H1 (cell line): ENCODE measurements around the gene UNC119B. TPM values are rescaled to one million over a fixed set of nuclear protein-coding genes. Genes with fewer than 3 reads are reported as not detected.

Experiments
- CTCF ChIA-PET: fragments of 300-600 bp; sonication (Branson Sonifier 250); formaldehyde crosslinking; loops from one replicate; lab custom pipeline; 2021; ENCODE audit not compliant: partially characterized antibody; lab: Charles Lee
- POLR2A ChIA-PET: fragments of 300-600 bp; sonication (Branson Sonifier 250); formaldehyde crosslinking; loops from one replicate; lab custom pipeline; 2021; ENCODE audit warnings: inconsistent platforms; ENCODE audit not compliant: partially characterized antibody; lab: Charles Lee
- DNase-seq, 2 experiments: peaks; one replicate each; pipeline versions ENCODE4 v3.0.0 to v3.0.0-alpha.2; 2010 to 2022; ENCODE audit warnings: low spot score in 2 of 2, low read depth in 1 of 2, mixed read lengths in 1 of 2
- FAIRE-seq: peaks from 2 replicates; lab custom pipeline; 2011; peaks lifted over from hg19 to GRCh38; lab: Jason Lieb, UNC
- H2AFZ ChIP-seq: 2 replicates; pipeline ENCODE4 v1.8.1; 2012; ENCODE audit warnings: low read length, inconsistent platforms
- H2AK5ac ChIP-seq: 2 replicates; pipeline ENCODE4 v1.6.1; 2013; ENCODE audit warnings: low read depth, low read length
- H2BK120ac ChIP-seq: replicated peaks from 2 replicates; pipeline ENCODE3; 2013; ENCODE audit warnings: low read depth, low read length, inconsistent platforms
- H2BK12ac ChIP-seq: 2 replicates; pipeline ENCODE4 v1.6.1; 2013; ENCODE audit warnings: low read depth, low read length
- H2BK15ac ChIP-seq: 2 replicates; pipeline ENCODE4 v1.6.1; 2013; ENCODE audit warnings: low read length
- H2BK20ac ChIP-seq: 2 replicates; pipeline ENCODE4 v1.6.1; 2013; ENCODE audit warnings: low read length
- H2BK5ac ChIP-seq: 2 replicates; pipeline ENCODE4 v1.6.1; 2013; ENCODE audit warnings: low read depth, low read length
- H3K14ac ChIP-seq: 2 replicates; pipeline ENCODE4 v1.6.1; 2013; ENCODE audit warnings: inconsistent platforms; ENCODE audit not compliant: insufficient read length
- H3K18ac ChIP-seq: 2 replicates; pipeline ENCODE4 v1.6.1; 2013; ENCODE audit warnings: low read length; ENCODE audit errors: extremely low read depth
- H3K23ac ChIP-seq: 2 replicates; pipeline ENCODE4 v1.6.1; 2013; ENCODE audit warnings: inconsistent platforms; ENCODE audit not compliant: insufficient read length
- H3K23me2 ChIP-seq: 2 replicates; pipeline ENCODE4 v1.6.1; 2013; ENCODE audit warnings: low read depth, low read length
- H3K27ac ChIP-seq: 2 replicates; pipeline ENCODE4 v1.6.1; 2011; ENCODE audit warnings: low read depth, low read length, inconsistent platforms
- H3K27me3 ChIP-seq, 4 experiments: replicated peaks in 1 of 4; 1 replicate in 1 of 4; 2 replicates in 3 of 4; pipeline versions ENCODE4 v1.6.1 to v1.8.1; 2011 to 2013; ENCODE audit warnings: low read length in 3 of 4, mild to moderate bottlenecking in 3 of 4, inconsistent platforms in 2 of 4, mixed read lengths in 2 of 4, moderate library complexity in 1 of 4; ENCODE audit not compliant: control insufficient read depth in 3 of 4, insufficient read depth in 3 of 4; ENCODE audit errors: extremely low read depth in 1 of 4
- H3K36me3 ChIP-seq, 4 experiments: 2 replicates each; pipeline versions ENCODE4 v1.6.1 to v1.8.1; 2011 to 2013; ENCODE audit warnings: mild to moderate bottlenecking in 4 of 4, low read length in 3 of 4, moderate library complexity in 2 of 4, control low read depth in 1 of 4, inconsistent platforms in 1 of 4; ENCODE audit not compliant: insufficient read depth in 4 of 4, control insufficient read depth in 2 of 4
- H3K4ac ChIP-seq: replicated peaks from 2 replicates; pipeline ENCODE3; 2013; ENCODE audit warnings: low read length, low read depth, mixed read lengths, inconsistent platforms; ENCODE audit not compliant: insufficient read length
- H3K4me1 ChIP-seq, 4 experiments: replicated peaks in 1 of 4; 1 replicate in 1 of 4; 2 replicates in 3 of 4; pipeline versions ENCODE4 v1.6.1 to v1.8.1; 2011 to 2013; ENCODE audit warnings: low read length in 3 of 4, inconsistent platforms in 2 of 4, mixed read lengths in 1 of 4; ENCODE audit not compliant: insufficient read depth in 4 of 4, control insufficient read depth in 3 of 4
- H3K4me2 ChIP-seq, 2 experiments: 2 replicates each; pipeline versions ENCODE4 v1.6.1 to v1.8.1; 2011 to 2013; ENCODE audit warnings: low read depth in 2 of 2, low read length in 2 of 2, control low read depth in 1 of 2, inconsistent platforms in 1 of 2, mild to moderate bottlenecking in 1 of 2; ENCODE audit not compliant: insufficient read depth in 1 of 2
- H3K4me3 ChIP-seq, 4 experiments: fragments of 200-600, 300-600 bp in 1 of 4; sonication (generic), shearing (Covaris generic), sonication (Bioruptor Twin) in 1 of 4; 2 replicates each; pipeline versions ENCODE4 v1.5.1 to v1.8.1; 2011 to 2016; ENCODE audit warnings: low read length in 4 of 4, low read depth in 3 of 4, control low read depth in 2 of 4, inconsistent platforms in 2 of 4, mild to moderate bottlenecking in 2 of 4, mixed read lengths in 1 of 4, moderate library complexity in 1 of 4; ENCODE audit not compliant: insufficient read depth in 2 of 4; ENCODE audit errors: extremely low read depth in 1 of 4
- H3K56ac ChIP-seq: replicated peaks from 2 replicates; pipeline ENCODE3; 2013; ENCODE audit warnings: low read depth, mild to moderate bottlenecking, mixed read lengths, low read length, inconsistent platforms; ENCODE audit not compliant: insufficient read length
- H3K79me1 ChIP-seq: 2 replicates; pipeline ENCODE4 v1.6.1; 2013; ENCODE audit warnings: low read depth, low read length, control low read depth
- H3K79me2 ChIP-seq, 2 experiments: 2 replicates each; pipeline versions ENCODE4 v1.6.1 to v1.8.1; 2012 to 2013; ENCODE audit warnings: low read length in 2 of 2, mild to moderate bottlenecking in 2 of 2, inconsistent platforms in 1 of 2; ENCODE audit not compliant: insufficient read depth in 2 of 2, control insufficient read depth in 1 of 2
- H3K9ac ChIP-seq, 4 experiments: replicated peaks in 1 of 4; 1 replicate in 1 of 4; 2 replicates in 3 of 4; pipeline versions ENCODE4 v1.6.1 to v1.8.1; 2011 to 2013; ENCODE audit warnings: low read depth in 3 of 4, low read length in 3 of 4, control low read depth in 2 of 4, mild to moderate bottlenecking in 2 of 4, moderate library complexity in 2 of 4, inconsistent platforms in 1 of 4; ENCODE audit errors: extremely low read depth in 1 of 4
- H3K9me3 ChIP-seq, 2 experiments: 2 replicates each; pipeline versions ENCODE4 v1.6.1 to v1.8.1; 2012 to 2013; ENCODE audit warnings: mild to moderate bottlenecking in 2 of 2, moderate library complexity in 2 of 2, control low read depth in 1 of 2, inconsistent platforms in 1 of 2, low read depth in 1 of 2, low read length in 1 of 2, mixed read lengths in 1 of 2; ENCODE audit not compliant: insufficient read depth in 2 of 2
- H4K20me1 ChIP-seq, 2 experiments: replicated peaks in 1 of 2; 2 replicates each; pipeline versions ENCODE3 to v1.8.1; 2011 to 2013; ENCODE audit warnings: inconsistent platforms in 2 of 2, low read length in 2 of 2, mild to moderate bottlenecking in 1 of 2; ENCODE audit not compliant: insufficient read depth in 2 of 2, control insufficient read depth in 1 of 2
- H4K5ac ChIP-seq: 2 replicates; pipeline ENCODE4 v1.6.1; 2013; ENCODE audit warnings: low read length, low read depth, mixed read lengths, inconsistent platforms; ENCODE audit not compliant: insufficient read length
- H4K8ac ChIP-seq: 2 replicates; pipeline ENCODE4 v1.8.0; 2013; ENCODE audit warnings: mild to moderate bottlenecking, moderate library complexity, low read length, inconsistent platforms; ENCODE audit not compliant: insufficient read depth; ENCODE audit errors: extremely low read depth
- H4K91ac ChIP-seq: replicated peaks from 2 replicates; pipeline ENCODE3; 2013; ENCODE audit warnings: low read length, mixed read lengths, inconsistent platforms; ENCODE audit not compliant: insufficient read length
- ATF3 ChIP-seq: IDR thresholded peaks from 2 replicates; pipeline ENCODE4 v1.6.1; 2011; ENCODE audit warnings: low read depth, mild to moderate bottlenecking, low read length; ENCODE audit not compliant: insufficient read depth
- BACH1 ChIP-seq: IDR thresholded peaks from 2 replicates; pipeline ENCODE4 v1.6.1; 2012; ENCODE audit warnings: low read length, improper control_type of control experiment
- CHD2 ChIP-seq: IDR thresholded peaks from 2 replicates; pipeline ENCODE4 v1.6.1; 2012; ENCODE audit warnings: low read length, improper control_type of control experiment
- EP300 ChIP-seq, 2 experiments: IDR thresholded peaks; 1 replicate in 1 of 2; 2 replicates in 1 of 2; pipeline ENCODE4 v1.6.1; 2011 to 2012; ENCODE audit warnings: low read depth in 2 of 2, low read length in 2 of 2, mild to moderate bottlenecking in 2 of 2, borderline replicate concordance in 1 of 2, inconsistent platforms in 1 of 2, moderate library complexity in 1 of 2
- GABPA ChIP-seq: IDR thresholded peaks from 2 replicates; pipeline ENCODE4 v1.6.1; 2011; ENCODE audit warnings: mild to moderate bottlenecking, low read length, moderate library complexity, borderline replicate concordance; ENCODE audit not compliant: insufficient read depth
- HDAC6 ChIP-seq: IDR thresholded peaks from one replicate; pipeline ENCODE4 v1.7.1; 2012; ENCODE audit warnings: low read depth, mild to moderate bottlenecking, inconsistent platforms, low read length, moderate library complexity
- KDM1A ChIP-seq: fragments of 200-600, 300-600 bp; sonication (generic); IDR thresholded peaks from 2 replicates; pipeline ENCODE4 v1.7.1; 2016; ENCODE audit warnings: mild to moderate bottlenecking, low read length, borderline replicate concordance
- RNF2 ChIP-seq: fragments of 200-900, 300-1000 bp; sonication (generic); IDR thresholded peaks from 2 replicates; pipeline ENCODE4 v1.7.1; 2016; ENCODE audit warnings: borderline replicate concordance, low read depth, mild to moderate bottlenecking, antibody characterized with exemption, low read length; ENCODE audit not compliant: poor library complexity, severe bottlenecking; ENCODE audit errors: missing control alignments
- SP1 ChIP-seq: IDR thresholded peaks from 2 replicates; pipeline ENCODE4 v1.6.1; 2011; ENCODE audit warnings: low read depth, low read length
- YY1 ChIP-seq: IDR thresholded peaks from 2 replicates; pipeline ENCODE4 v1.6.1; 2011; ENCODE audit warnings: low read depth, mild to moderate bottlenecking, low read length
- WGBS, 2 experiments: shearing (Covaris generic) in 1 of 2; methylation state at CpG; one replicate each; pipeline versions ENCODE4 v1.1.6 to v1.1.7; 2013 to 2015; ENCODE audit warnings: low lambda C conversion rate in 2 of 2, mixed read lengths in 2 of 2, inconsistent platforms in 1 of 2, low coverage in 1 of 2, missing lambda C conversion rate in 1 of 2; ENCODE audit not compliant: insufficient replicate concordance in 2 of 2, insufficient coverage in 1 of 2, insufficient read length in 1 of 2; ENCODE audit errors: extremely low coverage in 1 of 2, missing lambda C conversion rate in 1 of 2; 5-methylcytosine and 5-hydroxymethylcytosine counted together
- polyA plus RNA-seq, 7 experiments: library from polyadenylated mRNA; depleted of rRNA in 3 of 7; stranded (reverse) in 5 of 7; unstranded in 2 of 7; fragments of >200 nt in 5 of 7; fragments of 200-250 nt in 2 of 7; gene quantifications; 1 replicate in 5 of 7; 2 replicates in 1 of 7; 4 replicates in 1 of 7; pipeline versions ENCODE4 v1.2.1 to v1.2.3, GENCODE V29; 2011 to 2013; ENCODE audit warnings: missing spikeins in 2 of 7, mixed read lengths in 2 of 7
- total RNA-seq: library from RNA; stranded (reverse); fragmentation: NEBNext Ultra II Directional; extraction: Animal tissue kit (Norgen Biotek cat#: 25700); gene quantifications from 2 replicates; pipeline ENCODE4 v1.2.1, GENCODE V29; 2021
- TF ChIP-seq, protein P1 (sequence below): IDR thresholded peaks from 2 replicates; pipeline ENCODE4 v1.6.1; 2012; ENCODE audit warnings: inconsistent platforms

Gene UNC119B
- total and polyA plus RNA-seq, 2 of the 8 experiments (the other 6 are each of a cell fraction or from before 2014, with no cell fraction given) = 40.5 to 50.1 TPM

DNA sequence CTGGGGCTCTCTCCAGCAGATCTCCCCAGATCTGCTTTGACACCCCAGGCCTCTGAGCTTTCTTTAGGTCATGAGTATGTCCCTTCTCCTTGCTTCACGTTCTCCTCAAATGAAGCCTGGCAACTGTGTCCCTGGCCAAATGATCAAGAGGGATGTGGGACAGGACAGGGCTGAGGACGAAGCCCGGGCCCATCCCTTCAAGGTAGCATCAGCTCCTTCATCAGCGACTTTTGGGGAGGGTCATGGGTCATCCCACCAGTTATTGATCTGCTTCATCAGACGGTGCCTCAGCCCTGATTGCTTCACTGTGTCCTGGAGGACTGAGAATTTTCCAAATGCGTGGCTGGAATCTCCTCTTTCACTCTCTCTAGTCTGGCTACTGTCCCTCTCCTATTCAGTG, 47.7 kb downstream of the UNC119B start:
- H2BK15ac ChIP-seq = no peak overlapping the region
- H2AFZ ChIP-seq = no peak overlapping the region
- no peaks in the 10 kb centered on the region for H3K79me2 ChIP-seq
- ChIA-PET POLR2A (interaction anchor here (1.4 kb wide), 1 partner anchor 90 kb away, joined by 3 read pairs; no protein-coding TSS in a partner anchor), CTCF (interaction anchor here (0.8 to 1.5 kb wide), 4 partner anchors 20 to 175 kb away, joined by 3 to 4 read pairs (median 4); no protein-coding TSS in a partner anchor)
- H3K79me1 ChIP-seq = no peaks in the 10 kb centered on the region
- no peak overlapping the region for H2BK12ac ChIP-seq
- no peak for FAIRE-seq
- H3K4me3 ChIP-seq = no peak overlapping the region
- no peak overlapping the region for H3K4me2 ChIP-seq
- H3K9me3 ChIP-seq = no peaks in the 10 kb centered on the region
- H3K27me3 ChIP-seq = no peaks in the 10 kb centered on the region
- 91% methylated on average over 5 of the region's 6 CpGs; no CpG with 5 or more reads in 1 of the 2 experiments for WGBS, 2 experiments
- no peak overlapping the region for H2BK5ac ChIP-seq
- no peak overlapping the region for H3K23ac ChIP-seq
- no peak overlapping the region for H2BK20ac ChIP-seq
- no peak overlapping the region for H3K4ac ChIP-seq
- no peak overlapping the region for H3K56ac ChIP-seq
- no peak for DNase-seq
- no peaks in the 10 kb centered on the region for H3K23me2 ChIP-seq
- no peak overlapping the region for H4K5ac ChIP-seq
- H3K18ac ChIP-seq = no peak overlapping the region
- H4K20me1 ChIP-seq = peaks cover 0 to 2% of the 10 kb centered on the region in 2 experiments
- H2AK5ac ChIP-seq = no peak overlapping the region
- peaks cover 0 to 7% (median under 1%) of the 10 kb centered on the region in 4 experiments; a peak in 4 of 8 replicates for H3K36me3 ChIP-seq
- H4K91ac ChIP-seq = no peak overlapping the region
- H3K27ac ChIP-seq = no peak overlapping the region
- H3K14ac ChIP-seq = no peak overlapping the region
- no peak overlapping the region for H2BK120ac ChIP-seq
- peaks cover 0 to 10% (median 4%) of the 10 kb centered on the region in 4 experiments; a peak in 4 of 7 replicates for H3K4me1 ChIP-seq
- H3K9ac ChIP-seq = no peak overlapping the region
- H4K8ac ChIP-seq = no peak overlapping the region
- TF ChIP-seq ATF3 (no peak), BACH1 (no peak), GABPA (no peak), EP300 (IDR thresholded peaks at IDR 0.05; ENCODE audit: borderline replicate concordance in 1 of 2, low read depth in 2 of 2, low read length in 2 of 2) (no peak), SP1 (no peak), RNF2 (no peak), YY1 (no peak), CHD2 (no peak), HDAC6 (no peak), KDM1A (no peak)
- TF ChIP-seq, protein P1, sequence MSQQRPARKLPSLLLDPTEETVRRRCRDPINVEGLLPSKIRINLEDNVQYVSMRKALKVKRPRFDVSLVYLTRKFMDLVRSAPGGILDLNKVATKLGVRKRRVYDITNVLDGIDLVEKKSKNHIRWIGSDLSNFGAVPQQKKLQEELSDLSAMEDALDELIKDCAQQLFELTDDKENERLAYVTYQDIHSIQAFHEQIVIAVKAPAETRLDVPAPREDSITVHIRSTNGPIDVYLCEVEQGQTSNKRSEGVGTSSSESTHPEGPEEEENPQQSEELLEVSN = no peak
